Measurements from ENCODE around the gene EBF3. TPM values are rescaled to one million over a fixed set of nuclear protein-coding genes. Genes with fewer than 3 reads are reported as not detected.

The EBF3 gene
- total RNA-seq, 1 experiment from 2014 or later: not detected

DNA sequence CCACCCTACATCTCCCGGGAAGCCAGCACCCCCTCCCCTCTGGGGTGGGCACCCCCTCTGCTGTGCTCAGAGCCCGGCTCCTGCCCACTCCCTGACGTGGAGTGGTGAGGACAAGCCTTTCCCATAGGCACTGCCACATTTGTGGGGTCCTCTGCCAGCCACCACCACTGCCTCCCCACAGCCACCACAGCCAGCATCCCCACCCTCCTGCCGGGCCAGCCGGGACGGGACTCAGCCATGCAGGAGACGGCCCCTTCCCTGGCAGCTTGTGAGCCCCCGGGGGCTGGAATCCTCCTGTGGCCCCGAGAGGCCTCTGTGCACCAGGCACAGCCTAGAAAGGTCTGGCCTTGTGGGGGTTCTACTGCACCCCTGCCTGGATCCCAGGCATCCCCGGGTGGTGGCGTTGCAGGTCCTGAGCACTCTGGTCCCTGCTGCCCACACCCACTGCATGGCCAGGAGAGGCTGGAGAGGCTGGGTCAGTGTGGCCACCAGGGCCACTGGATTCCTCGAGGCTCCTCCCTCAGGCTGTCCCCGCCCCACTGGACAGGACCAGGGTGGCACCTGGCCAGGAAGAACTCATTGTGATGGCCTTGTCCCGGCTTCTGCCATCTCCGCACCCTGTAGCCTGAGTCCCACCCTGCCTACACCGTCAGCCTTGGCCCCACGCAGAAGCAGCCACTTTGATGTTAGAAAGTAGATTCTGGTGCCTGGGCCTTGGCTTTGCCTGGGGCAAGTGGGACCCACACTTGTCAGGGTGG, 148.0 kb downstream of the EBF3 start:
- CTCF ChIA-PET: no interaction called here
- Mint-ChIP-seq H3K4me1 (ENCODE audit: low read depth, unreplicated experiment) (no peaks in the 10 kb centered on the region), H3K9me3 (ENCODE audit: low read depth, unreplicated experiment) (peaks cover 2% of the 10 kb centered on the region), H3K27ac (ENCODE audit: unreplicated experiment) (no peak overlapping the region), H3K4me3 (ENCODE audit: low read depth, unreplicated experiment) (no peak overlapping the region), H3K36me3 (ENCODE audit: insufficient read depth, unreplicated experiment) (no peaks in the 10 kb centered on the region), H3K27me3 (ENCODE audit: unreplicated experiment) (no peaks in the 10 kb centered on the region)
- intact Hi-C loops (cut with micrococcal nuclease; ENCODE audit: unreplicated experiment): no loop called here
- DNase-seq: no peak
- no TSS peak for BruUV-seq (replicated peaks)
- TF ChIP-seq, protein P1, sequence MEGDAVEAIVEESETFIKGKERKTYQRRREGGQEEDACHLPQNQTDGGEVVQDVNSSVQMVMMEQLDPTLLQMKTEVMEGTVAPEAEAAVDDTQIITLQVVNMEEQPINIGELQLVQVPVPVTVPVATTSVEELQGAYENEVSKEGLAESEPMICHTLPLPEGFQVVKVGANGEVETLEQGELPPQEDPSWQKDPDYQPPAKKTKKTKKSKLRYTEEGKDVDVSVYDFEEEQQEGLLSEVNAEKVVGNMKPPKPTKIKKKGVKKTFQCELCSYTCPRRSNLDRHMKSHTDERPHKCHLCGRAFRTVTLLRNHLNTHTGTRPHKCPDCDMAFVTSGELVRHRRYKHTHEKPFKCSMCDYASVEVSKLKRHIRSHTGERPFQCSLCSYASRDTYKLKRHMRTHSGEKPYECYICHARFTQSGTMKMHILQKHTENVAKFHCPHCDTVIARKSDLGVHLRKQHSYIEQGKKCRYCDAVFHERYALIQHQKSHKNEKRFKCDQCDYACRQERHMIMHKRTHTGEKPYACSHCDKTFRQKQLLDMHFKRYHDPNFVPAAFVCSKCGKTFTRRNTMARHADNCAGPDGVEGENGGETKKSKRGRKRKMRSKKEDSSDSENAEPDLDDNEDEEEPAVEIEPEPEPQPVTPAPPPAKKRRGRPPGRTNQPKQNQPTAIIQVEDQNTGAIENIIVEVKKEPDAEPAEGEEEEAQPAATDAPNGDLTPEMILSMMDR (IDR thresholded peaks at IDR 0.05; ENCODE audit: unreplicated experiment): no peak

DNA sequence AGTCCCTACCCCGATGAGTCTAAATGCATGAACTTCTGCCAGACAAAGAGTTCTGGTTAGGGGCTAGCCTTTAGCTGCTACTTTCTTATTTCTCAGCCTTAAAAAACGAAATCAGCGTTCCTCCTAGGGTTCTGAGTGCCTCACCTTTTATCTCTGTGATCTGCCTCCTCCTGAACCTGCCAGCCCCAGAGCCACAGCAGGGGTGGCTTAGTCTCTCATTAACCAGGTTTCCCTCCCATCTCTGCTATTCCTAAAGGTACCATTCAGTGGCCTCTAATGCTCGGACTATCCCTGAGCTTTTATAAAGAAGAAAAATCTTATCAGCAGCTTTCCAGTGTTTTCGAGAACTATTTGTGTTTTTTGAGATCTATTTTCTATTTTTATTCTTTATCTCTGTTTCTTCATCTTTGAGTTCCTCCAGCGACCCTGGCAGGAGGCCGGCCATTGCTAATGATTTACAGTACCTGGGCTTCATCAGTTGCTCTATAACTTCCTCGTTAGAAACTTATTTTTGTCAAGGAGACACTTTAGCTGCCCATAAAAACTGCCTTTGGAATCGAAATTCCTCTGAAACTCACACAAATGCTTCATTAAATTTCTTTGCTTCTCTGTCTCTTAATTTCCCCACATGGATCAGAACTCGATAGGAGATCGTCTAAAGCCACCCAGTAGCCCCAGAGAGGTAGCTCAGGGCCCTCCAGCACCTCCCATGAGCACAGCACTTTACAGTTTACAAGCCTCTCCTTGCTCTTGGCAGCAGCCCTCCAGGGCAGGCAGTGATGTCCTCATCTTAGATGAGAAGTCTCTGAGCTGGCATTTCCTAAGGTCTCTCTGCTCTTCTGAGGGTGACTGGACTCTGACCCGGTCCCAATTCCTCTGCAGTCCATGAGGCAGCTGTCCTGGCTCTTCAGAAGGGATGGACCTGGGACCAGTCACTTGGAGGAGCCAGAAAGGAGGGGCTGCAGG, 149.1 kb downstream of the EBF3 start:
- no peaks in the 10 kb centered on the region for H3K27me3 Mint-ChIP-seq (ENCODE audit: unreplicated experiment)
- TF ChIP-seq, protein P1 (IDR thresholded peaks at IDR 0.05; ENCODE audit: unreplicated experiment): no peak

GRCh38 chr10:129812398-129812797, 151.7 kb downstream of the EBF3 start:
- no peak overlapping the region for H3K27ac Mint-ChIP-seq (ENCODE audit: unreplicated experiment)
- peaks cover 2% of the 10 kb centered on the region for H3K9me3 Mint-ChIP-seq (ENCODE audit: low read depth, unreplicated experiment)
- intact Hi-C loops (cut with micrococcal nuclease; ENCODE audit: unreplicated experiment): no loop called here
- H3K27me3 Mint-ChIP-seq (ENCODE audit: unreplicated experiment): no peaks in the 10 kb centered on the region
- H3K4me1 Mint-ChIP-seq (ENCODE audit: low read depth, unreplicated experiment): no peaks in the 10 kb centered on the region
- no peak for DNase-seq
- TF ChIP-seq, protein P1 (IDR thresholded peaks at IDR 0.05; ENCODE audit: unreplicated experiment): no peak
- H3K36me3 Mint-ChIP-seq (ENCODE audit: insufficient read depth, unreplicated experiment): no peaks in the 10 kb centered on the region
- H3K4me3 Mint-ChIP-seq (ENCODE audit: low read depth, unreplicated experiment): no peak overlapping the region
- CTCF ChIA-PET: no interaction called here
- no TSS peak for BruUV-seq (replicated peaks)

More for the DNA sequence above, 149.1 kb downstream of the EBF3 start:
- BruUV-seq (replicated peaks): no TSS peak
- CTCF ChIA-PET: no interaction called here
- peaks cover 2% of the 10 kb centered on the region for H3K9me3 Mint-ChIP-seq (ENCODE audit: low read depth, unreplicated experiment)
- H3K27ac Mint-ChIP-seq (ENCODE audit: unreplicated experiment): no peak overlapping the region
- no peak for DNase-seq
- no peaks in the 10 kb centered on the region for H3K4me1 Mint-ChIP-seq (ENCODE audit: low read depth, unreplicated experiment)
- H3K36me3 Mint-ChIP-seq (ENCODE audit: insufficient read depth, unreplicated experiment): no peaks in the 10 kb centered on the region
- no peak overlapping the region for H3K4me3 Mint-ChIP-seq (ENCODE audit: low read depth, unreplicated experiment)
- intact Hi-C loops (cut with micrococcal nuclease; ENCODE audit: unreplicated experiment): no loop called here

GRCh38 chr10:129811208-129811607, 152.9 kb downstream of the EBF3 start:
- no peak for DNase-seq
- H3K4me3 Mint-ChIP-seq (ENCODE audit: low read depth, unreplicated experiment): no peak overlapping the region
- no peaks in the 10 kb centered on the region for H3K36me3 Mint-ChIP-seq (ENCODE audit: insufficient read depth, unreplicated experiment)
- intact Hi-C loops (cut with micrococcal nuclease; ENCODE audit: unreplicated experiment): no loop called here
- no peaks in the 10 kb centered on the region for H3K4me1 Mint-ChIP-seq (ENCODE audit: low read depth, unreplicated experiment)
- H3K27me3 Mint-ChIP-seq (ENCODE audit: unreplicated experiment): no peaks in the 10 kb centered on the region
- no peak overlapping the region for H3K27ac Mint-ChIP-seq (ENCODE audit: unreplicated experiment)
- TF ChIP-seq, protein P1 (IDR thresholded peaks at IDR 0.05; ENCODE audit: unreplicated experiment): no peak
- CTCF ChIA-PET: no interaction called here
- peaks cover 2% of the 10 kb centered on the region for H3K9me3 Mint-ChIP-seq (ENCODE audit: low read depth, unreplicated experiment)
- BruUV-seq (replicated peaks): no TSS peak

All from Calu3 (cell line).